GM12801 (cell line): ENCODE data around the gene MAP3K4.

Source experiments
- TF ChIP-seq, protein P1 (sequence below): IDR thresholded peaks from one replicate; pipeline ENCODE4 v1.5.1; 2011; ENCODE audit warnings: control low read depth; ENCODE audit not compliant: insufficient read length; ENCODE audit errors: extremely low read depth

MAP3K4 gene

GRCh38 chr6:161139304-161139765, 147.8 kb downstream of the MAP3K4 start:
- TF ChIP-seq, protein P1, sequence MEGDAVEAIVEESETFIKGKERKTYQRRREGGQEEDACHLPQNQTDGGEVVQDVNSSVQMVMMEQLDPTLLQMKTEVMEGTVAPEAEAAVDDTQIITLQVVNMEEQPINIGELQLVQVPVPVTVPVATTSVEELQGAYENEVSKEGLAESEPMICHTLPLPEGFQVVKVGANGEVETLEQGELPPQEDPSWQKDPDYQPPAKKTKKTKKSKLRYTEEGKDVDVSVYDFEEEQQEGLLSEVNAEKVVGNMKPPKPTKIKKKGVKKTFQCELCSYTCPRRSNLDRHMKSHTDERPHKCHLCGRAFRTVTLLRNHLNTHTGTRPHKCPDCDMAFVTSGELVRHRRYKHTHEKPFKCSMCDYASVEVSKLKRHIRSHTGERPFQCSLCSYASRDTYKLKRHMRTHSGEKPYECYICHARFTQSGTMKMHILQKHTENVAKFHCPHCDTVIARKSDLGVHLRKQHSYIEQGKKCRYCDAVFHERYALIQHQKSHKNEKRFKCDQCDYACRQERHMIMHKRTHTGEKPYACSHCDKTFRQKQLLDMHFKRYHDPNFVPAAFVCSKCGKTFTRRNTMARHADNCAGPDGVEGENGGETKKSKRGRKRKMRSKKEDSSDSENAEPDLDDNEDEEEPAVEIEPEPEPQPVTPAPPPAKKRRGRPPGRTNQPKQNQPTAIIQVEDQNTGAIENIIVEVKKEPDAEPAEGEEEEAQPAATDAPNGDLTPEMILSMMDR: no peak

GRCh38 chr6:161139766-161140553, 148.4 kb downstream of the MAP3K4 start:
- TF ChIP-seq, protein P1: no peak

DNA sequence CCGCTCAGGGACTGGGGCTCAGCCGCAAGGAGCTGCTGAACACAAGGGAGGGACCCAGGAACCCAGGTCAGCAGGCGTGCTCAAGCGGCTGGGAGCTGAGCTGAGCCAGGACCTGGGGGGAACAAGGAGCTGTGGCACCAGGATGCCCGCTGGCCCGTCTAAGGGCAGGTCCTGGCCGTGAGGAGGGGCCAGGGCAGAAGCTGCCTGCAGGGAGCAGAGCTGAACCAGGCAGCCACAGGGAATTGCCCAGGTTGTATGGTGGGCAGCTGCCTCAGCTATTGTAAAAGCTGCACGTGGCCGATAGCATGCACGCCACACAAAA, 148.9 kb downstream of the MAP3K4 start:
- TF ChIP-seq, protein P1: no peak

DNA sequence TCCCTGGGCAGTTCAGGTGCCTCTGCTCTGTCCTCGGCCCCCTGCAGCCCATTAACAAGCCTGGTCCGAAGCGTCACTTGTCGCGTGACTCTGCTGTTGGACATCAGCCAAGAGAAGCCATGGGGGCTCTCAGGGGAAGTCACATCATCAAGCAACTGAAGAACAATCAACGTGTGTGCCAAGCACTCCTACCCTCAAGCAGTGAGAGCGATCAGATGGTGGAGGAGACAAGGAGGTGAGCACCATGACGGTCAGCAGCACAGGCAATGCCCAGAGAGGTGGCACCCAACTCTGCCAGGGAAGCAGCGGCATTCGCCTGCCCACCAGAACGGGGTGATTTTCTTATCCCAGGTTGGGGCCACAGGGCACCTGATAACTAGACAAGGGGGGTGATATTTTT, 149.6 kb downstream of the MAP3K4 start:
- TF ChIP-seq, protein P1: no peak

GRCh38 chr6:161142957-161143296, 151.4 kb downstream of the MAP3K4 start:
- TF ChIP-seq, protein P1: no peak

DNA sequence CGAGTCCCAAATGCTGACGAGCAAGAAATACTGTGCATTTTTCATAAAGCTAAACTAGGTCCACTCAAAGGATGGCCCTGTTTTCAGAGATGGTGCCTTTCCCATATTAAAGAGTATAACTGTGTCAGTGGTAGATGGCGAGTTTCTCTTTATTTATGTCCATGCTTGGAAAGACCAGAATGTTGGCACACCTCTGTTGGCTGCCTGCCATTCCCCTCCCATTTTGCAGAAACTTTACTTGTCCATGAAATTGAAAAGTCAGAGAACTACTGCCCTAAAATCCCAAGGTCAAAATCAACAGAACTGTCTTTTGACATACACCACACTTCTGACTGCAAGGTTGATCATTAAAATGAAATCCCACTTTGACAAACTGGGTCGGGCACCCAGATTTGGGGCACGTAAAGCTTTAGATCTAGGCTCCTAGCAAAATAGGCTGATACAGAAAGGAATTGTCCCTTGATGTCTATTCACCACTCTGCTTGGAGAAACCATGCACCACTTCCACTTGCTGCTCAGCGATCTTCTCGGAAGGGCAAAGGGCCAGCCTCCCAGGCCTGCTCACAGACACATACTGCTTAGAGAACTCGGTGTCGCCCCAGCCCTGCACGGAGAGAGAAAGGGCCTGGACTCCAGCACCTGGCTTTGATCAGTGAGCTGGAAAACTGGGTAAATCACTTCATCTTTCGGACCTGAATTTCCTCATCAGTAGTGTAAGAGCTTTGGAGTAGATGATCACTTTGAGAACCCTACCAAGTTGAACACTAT, 152.3 kb downstream of the MAP3K4 start:
- TF ChIP-seq, protein P1: no peak

DNA sequence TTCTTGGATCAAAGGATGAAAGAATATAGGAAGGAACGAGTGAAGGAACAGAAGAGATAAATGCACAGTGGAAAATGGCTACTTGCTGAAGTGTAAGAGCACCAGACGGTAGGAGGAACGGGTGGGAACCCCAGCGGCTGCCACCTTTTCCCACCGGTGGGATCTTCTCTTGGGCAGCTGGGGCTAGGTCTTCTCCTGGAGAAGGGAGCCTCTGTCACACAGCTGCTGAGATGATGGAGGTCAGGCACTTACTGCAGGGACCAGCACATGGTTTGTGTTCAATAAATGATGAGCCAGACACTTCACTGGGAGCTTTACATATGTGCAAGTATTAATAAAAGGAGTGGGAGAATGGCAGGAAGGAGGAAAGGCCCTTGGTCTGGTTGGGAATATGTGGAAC, 158.6 kb downstream of the MAP3K4 start:
- TF ChIP-seq, protein P1: no peak
